Left ventricle myocardium inferior (tissue), 1 donor: Measurements from ENCODE around the gene PCNX3. TPM values are rescaled to one million over a fixed set of nuclear protein-coding genes. Genes with fewer than 3 reads are reported as not detected.

Experiments used
- DNase-seq: peaks from one replicate; pipeline ENCODE4 v3.0.0-alpha.2; 2020
- H3K27ac ChIP-seq: fragments of 200-600 bp; replicated peaks from 2 replicates; pipeline ENCODE4 v1.8.0; 2021
- H3K27me3 ChIP-seq: fragments of 200-600 bp; 2 replicates; pipeline ENCODE4 v1.8.0; 2021; ENCODE audit warnings: low read depth
- H3K36me3 ChIP-seq: fragments of 200-600 bp; 2 replicates; pipeline ENCODE4 v1.8.0; 2021
- H3K4me1 ChIP-seq: fragments of 200-600 bp; 2 replicates; pipeline ENCODE4 v1.8.0; 2021
- H3K4me3 ChIP-seq: fragments of 200-600 bp; 2 replicates; pipeline ENCODE4 v1.8.0; 2021; ENCODE audit warnings: mild to moderate bottlenecking, moderate library complexity
- H3K9me3 ChIP-seq: fragments of 200-600 bp; replicated peaks from 2 replicates; pipeline ENCODE4 v1.8.0; 2021
- intact Hi-C: fragments of 100-400 bp; cut with micrococcal nuclease; formaldehyde crosslinking; loops from one replicate; pipeline ENCODE4 v1.11.0; 2022
- total RNA-seq: library from RNA; stranded (reverse); fragmentation: NEBNext Ultra II Directional; extraction: Animal tissue kit (Norgen Biotek cat#: 25700); gene quantifications from one replicate; pipeline ENCODE4 v1.2.1, GENCODE V29; 2021
- TF ChIP-seq, protein P1 (sequence below): fragments of 200-600 bp; IDR thresholded peaks from 2 replicates; pipeline ENCODE4 v1.8.0; 2021; ENCODE audit warnings: antibody characterized with exemption, mild to moderate bottlenecking, borderline replicate concordance
- donor health status: DM: no; HTN: yes; CAD: no; lungs with severe emphysema.

Gene PCNX3
- total RNA-seq, 1 donor from 2014 or later, result 11.9 TPM

GRCh38 chr11:65583589-65583988, 32.0 kb upstream of the PCNX3 start:
- TF ChIP-seq, protein P1, sequence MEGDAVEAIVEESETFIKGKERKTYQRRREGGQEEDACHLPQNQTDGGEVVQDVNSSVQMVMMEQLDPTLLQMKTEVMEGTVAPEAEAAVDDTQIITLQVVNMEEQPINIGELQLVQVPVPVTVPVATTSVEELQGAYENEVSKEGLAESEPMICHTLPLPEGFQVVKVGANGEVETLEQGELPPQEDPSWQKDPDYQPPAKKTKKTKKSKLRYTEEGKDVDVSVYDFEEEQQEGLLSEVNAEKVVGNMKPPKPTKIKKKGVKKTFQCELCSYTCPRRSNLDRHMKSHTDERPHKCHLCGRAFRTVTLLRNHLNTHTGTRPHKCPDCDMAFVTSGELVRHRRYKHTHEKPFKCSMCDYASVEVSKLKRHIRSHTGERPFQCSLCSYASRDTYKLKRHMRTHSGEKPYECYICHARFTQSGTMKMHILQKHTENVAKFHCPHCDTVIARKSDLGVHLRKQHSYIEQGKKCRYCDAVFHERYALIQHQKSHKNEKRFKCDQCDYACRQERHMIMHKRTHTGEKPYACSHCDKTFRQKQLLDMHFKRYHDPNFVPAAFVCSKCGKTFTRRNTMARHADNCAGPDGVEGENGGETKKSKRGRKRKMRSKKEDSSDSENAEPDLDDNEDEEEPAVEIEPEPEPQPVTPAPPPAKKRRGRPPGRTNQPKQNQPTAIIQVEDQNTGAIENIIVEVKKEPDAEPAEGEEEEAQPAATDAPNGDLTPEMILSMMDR, result no peak
- Histone ChIP-seq H3K27me3 (peaks cover 13% of the 10 kb centered on the region), H3K9me3 (no peaks in the 10 kb centered on the region), H3K36me3 (peaks cover 48% of the 10 kb centered on the region), H3K4me3 (no peak overlapping the region), H3K4me1 (peaks cover 41% of the 10 kb centered on the region), H3K27ac (no peak overlapping the region)
- intact Hi-C loops, result no loop called here
- DNase-seq, result no peak

DNA sequence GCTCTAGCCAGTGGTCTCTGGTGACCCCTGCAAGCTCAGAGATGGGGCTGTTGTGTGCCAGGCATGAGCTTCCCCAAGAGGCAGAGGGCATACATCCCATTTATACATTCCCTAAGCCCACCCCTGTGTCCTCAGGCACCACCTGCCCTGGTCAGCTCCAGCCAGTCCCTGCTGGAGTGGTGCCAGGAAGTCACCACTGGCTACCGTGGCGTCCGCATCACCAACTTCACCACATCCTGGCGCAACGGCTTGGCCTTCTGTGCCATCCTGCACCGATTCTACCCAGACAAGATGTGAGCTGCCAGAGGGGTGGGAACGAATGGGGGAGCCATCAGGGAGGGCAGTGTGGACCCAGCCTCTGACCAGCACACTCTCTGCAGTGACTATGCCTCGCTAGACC, 31.5 kb upstream of the PCNX3 start:
- no peak for DNase-seq
- Histone ChIP-seq H3K9me3 (no peaks in the 10 kb centered on the region), H3K27ac (no peak overlapping the region), H3K36me3 (peaks cover 48% of the 10 kb centered on the region), H3K27me3 (peaks cover 13% of the 10 kb centered on the region), H3K4me1 (peaks cover 43% of the 10 kb centered on the region), H3K4me3 (no peak overlapping the region)
- intact Hi-C loops, result no loop called here
- TF ChIP-seq, protein P1, result no peak

DNA sequence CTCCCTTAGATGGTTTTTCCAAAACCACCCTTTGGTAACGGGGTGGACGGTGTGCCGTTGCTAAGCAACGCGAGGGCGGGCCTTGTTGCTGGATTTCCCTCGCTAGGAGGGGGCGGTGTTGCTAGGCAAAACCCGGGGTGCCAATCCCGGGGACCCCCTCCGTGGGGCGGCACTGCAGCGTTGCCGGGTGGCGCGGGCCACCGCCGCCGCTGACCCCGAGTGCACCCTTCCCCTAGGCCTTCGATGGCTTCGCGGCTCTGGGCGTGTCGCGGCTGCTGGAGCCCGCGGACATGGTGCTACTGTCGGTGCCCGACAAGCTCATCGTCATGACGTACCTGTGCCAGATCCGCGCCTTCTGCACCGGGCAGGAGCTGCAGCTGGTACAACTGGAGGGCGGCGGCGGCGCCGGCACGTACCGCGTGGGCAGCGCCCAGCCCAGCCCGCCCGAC, 30.8 kb upstream of the PCNX3 start:
- H3K4me1 ChIP-seq, result peaks cover 49% of the 10 kb centered on the region
- TF ChIP-seq, protein P1, result no peak
- intact Hi-C loops, result no loop called here
- no peaks in the 10 kb centered on the region for H3K9me3 ChIP-seq
- DNase-seq, result no peak
- H3K27me3 ChIP-seq, result peaks cover 13% of the 10 kb centered on the region
- H3K4me3 ChIP-seq, result no peak overlapping the region
- H3K27ac ChIP-seq, result no peak overlapping the region
- H3K36me3 ChIP-seq, result peaks cover 42% of the 10 kb centered on the region

GRCh38 chr11:65585396-65586246, 30.0 kb upstream of the PCNX3 start:
- no peak for DNase-seq
- Histone ChIP-seq H3K4me1 (peaks cover 58% of the 10 kb centered on the region), H3K27me3 (peaks cover 13% of the 10 kb centered on the region), H3K9me3 (no peaks in the 10 kb centered on the region), H3K27ac (peak overlapping the region; percentile 91), H3K4me3 (no peak overlapping the region), H3K36me3 (peaks cover 40% of the 10 kb centered on the region)
- intact Hi-C loops, result no loop called here
- TF ChIP-seq, protein P1, result no peak

DNA sequence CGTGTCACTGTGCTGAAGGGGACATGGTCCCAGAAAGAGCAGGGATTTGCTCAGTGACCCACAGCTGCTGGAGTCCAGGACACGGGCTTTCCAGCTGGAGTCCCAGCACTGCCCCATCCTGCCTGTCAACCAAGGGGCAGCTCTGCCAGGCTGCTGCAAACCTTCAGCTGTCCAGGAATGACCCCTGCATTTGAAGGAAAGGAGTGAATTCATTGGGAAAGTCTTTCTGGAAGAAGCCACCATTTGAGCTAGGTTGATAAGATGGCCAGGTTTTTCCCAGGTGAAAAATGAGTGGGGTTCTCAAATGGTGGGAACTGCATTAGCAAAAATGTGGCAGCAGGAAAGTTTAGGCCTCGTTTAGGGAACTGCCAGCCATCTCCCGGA, 29.3 kb upstream of the PCNX3 start:
- Histone ChIP-seq H3K36me3 (peaks cover 40% of the 10 kb centered on the region), H3K27ac (peak overlapping the region; percentile 91), H3K4me1 (peaks cover 61% of the 10 kb centered on the region), H3K27me3 (peaks cover 13% of the 10 kb centered on the region), H3K9me3 (no peaks in the 10 kb centered on the region), H3K4me3 (peak overlapping the region; percentile 34)
- DNase-seq, result no peak
- intact Hi-C loops, result no loop called here
- TF ChIP-seq, protein P1, result no peak
